Cardiac fibroblast (primary cell): ENCODE measurements around the gene RTEL1.

Source experiments
- DNase-seq, 2 donors: peaks; one replicate each; pipeline versions ENCODE4 v3.0.0 to v3.0.0-alpha.2; 2010; ENCODE audit warnings: low read depth in 2 of 2
- H3K4me3 ChIP-seq, 2 donors: replicated peaks in 1 of 2; 1 replicate in 1 of 2; 2 replicates in 1 of 2; pipeline ENCODE4 v1.5.1; 2011; ENCODE audit warnings: low read depth in 2 of 2, low read length in 2 of 2, mild to moderate bottlenecking in 2 of 2, moderate library complexity in 1 of 2
- TF ChIP-seq, protein P1 (sequence below): IDR thresholded peaks from one replicate; pipeline ENCODE4 v1.5.1; 2011; ENCODE audit warnings: low read depth, mild to moderate bottlenecking, low read length, inconsistent platforms

RTEL1 gene

DNA sequence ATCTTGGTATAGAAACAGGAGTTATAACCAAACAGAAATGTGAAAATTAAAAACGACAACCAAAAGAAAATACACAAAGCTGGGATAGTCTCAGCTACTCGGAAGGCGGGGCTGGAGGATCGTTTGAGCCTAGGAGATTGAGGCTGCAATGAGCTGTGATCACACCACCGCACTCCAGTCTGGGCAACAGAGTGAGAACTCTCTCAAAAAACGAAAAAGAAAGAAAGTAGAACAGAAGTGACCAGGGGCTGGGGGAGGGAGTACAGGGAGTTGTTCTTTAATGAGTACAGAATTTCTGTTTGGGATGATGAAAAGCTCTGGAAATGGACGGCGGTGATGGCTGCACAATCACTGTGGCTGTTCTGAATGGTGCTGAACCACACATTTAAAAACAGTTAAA is 37.1 kb upstream of the RTEL1 start:
- TF ChIP-seq, protein P1, sequence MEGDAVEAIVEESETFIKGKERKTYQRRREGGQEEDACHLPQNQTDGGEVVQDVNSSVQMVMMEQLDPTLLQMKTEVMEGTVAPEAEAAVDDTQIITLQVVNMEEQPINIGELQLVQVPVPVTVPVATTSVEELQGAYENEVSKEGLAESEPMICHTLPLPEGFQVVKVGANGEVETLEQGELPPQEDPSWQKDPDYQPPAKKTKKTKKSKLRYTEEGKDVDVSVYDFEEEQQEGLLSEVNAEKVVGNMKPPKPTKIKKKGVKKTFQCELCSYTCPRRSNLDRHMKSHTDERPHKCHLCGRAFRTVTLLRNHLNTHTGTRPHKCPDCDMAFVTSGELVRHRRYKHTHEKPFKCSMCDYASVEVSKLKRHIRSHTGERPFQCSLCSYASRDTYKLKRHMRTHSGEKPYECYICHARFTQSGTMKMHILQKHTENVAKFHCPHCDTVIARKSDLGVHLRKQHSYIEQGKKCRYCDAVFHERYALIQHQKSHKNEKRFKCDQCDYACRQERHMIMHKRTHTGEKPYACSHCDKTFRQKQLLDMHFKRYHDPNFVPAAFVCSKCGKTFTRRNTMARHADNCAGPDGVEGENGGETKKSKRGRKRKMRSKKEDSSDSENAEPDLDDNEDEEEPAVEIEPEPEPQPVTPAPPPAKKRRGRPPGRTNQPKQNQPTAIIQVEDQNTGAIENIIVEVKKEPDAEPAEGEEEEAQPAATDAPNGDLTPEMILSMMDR = no peak
- DNase-seq = no peak
- H3K4me3 ChIP-seq = no peak overlapping the region

DNA sequence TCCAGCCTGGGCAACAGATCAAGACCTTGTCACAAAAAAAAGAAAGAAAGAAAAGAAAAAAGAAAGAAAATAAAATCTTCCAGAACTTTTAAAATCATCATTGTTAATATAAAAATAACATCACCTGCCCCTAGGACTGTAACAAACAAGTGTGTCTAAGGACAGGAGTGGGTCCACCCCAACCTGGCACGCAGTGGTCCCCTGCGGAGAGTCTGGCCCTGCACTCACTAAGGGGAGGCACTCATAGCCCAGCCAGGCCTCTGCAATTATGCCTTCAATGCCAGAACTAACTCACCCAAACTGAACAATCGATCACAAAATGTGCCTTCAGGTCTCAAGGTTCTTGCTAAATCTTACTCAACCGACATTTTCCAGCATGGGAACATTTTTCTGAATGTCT is 36.0 kb upstream of the RTEL1 start:
- no peak for DNase-seq
- TF ChIP-seq, protein P1 = no peak
- no peak overlapping the region for H3K4me3 ChIP-seq

DNA sequence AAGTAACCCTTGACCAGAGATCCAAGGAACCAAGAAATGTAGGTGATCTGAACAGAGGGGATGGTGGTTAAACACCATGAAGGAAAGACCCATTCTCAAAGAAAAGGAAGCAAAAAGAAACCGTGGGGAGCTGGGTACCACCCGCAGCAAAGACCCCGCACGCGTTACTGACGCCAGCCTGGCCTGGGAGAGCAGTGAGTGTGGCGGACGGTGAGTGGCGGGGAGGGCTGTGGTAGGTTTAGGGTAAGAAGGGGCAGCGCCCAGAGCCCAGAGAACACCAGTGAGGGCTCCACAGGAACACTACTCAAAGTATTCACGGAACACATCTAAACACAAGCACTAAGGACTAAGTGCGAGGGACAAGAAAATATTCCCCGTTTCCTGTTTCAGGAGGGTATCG is 35.4 kb upstream of the RTEL1 start:
- no peak for DNase-seq
- TF ChIP-seq, protein P1 = no peak
- no peak overlapping the region for H3K4me3 ChIP-seq

DNA sequence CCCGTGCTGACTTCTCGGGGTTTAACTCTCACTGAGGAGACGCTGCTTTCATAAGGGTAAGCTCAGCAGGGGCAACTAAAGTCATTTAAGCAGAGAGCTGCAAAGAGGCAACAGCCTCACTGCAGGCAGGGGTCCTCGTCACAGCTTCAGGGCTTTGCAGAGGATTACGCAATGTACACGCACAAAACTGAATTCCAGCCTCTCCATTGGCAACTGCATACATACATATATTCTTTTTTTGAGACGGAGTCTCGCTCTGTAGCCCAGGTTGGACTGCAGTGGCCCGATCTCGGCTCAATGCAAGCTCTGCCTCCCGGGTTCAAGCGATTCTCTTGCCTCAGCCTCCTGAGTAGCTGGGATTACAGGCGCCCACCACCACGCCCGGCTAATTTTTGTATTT is 33.6 kb upstream of the RTEL1 start:
- DNase-seq = peak; percentile 31 to 70

DNA sequence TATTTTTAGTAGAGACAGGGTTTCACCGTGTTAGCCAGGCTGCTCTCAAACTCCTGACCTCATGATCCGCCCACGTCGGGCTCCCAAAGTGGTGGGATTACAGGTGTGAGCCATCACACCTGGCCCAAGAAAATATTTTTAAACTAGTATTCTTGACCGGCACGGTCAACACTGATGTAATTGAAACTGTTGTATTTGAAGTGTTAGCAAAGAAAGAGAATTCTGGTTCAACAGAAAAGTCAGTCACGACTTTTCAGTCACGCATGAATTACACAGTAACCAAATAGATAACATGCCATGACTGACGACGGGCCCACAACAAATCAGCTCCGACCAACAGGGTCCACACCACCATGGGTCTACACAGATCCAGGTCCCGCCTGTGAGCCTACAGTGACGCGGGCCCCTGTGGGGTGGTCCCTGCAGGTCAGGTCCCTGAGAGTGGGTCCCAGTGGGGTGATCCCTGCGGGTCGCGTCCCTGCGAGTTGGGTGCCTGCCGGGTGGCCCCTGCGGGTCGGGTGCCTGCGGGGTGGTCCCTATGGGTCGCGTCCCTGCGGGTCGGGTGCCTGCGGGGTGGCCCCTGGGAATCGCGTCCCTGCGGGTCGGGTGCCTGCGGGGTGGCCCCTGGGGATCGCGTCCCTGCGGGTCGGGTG is 32.2 kb upstream of the RTEL1 start:
- peak; percentile 25 to 34 for DNase-seq
- TF ChIP-seq, protein P1 = no peak
- H3K4me3 ChIP-seq = peak overlapping the region; percentile 76 to 81

More for the DNA sequence above, 33.6 kb upstream of the RTEL1 start:
- no peak overlapping the region for H3K4me3 ChIP-seq
- TF ChIP-seq, protein P1 = no peak

DNA sequence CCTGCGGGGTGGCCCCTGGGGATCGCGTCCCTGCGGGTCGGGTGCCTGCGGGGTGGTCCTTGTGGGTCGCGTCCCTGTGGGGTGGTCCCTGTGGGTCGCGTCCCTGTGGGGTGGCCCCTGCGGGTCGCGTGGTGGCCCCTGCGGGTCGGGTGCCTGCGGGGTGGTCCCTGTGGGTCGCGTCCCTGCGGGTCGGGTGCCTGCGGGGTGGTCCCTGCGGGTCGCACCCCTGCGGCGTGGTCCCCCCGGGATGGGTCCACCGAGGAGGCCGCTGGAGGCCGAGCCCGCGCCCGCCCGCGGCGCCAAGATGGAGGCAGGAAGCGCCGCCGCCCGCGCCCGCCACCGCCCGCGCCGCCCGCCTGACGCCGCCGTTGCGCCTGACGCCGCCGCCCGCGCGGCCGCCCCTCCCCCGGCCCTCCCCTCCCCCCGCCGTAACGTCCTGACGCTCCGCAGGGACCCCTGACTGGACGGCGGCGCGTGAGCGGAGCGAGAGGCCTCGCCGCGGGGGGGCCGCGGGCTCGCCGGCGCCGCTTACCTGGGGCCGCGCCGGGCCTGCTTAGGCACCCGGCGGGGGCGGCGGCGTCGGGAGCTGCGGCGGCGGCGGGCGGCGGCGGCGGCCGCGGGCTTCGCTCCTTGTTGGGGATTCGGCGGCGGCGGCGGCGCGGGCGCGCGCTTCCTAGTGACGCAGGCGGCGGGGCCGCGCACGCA is 31.5 kb upstream of the RTEL1 start, which contains the start of gene GMEB2:
TSS of gene GMEB2 (minus strand) at position 678 of the 705 bp plus-strand sequence. CDS start 7,704 bp downstream, outside the sequence.
- TF ChIP-seq, protein P1 = no peak
- DNase-seq = peak in 1 of 2 donors; percentile 83
- H3K4me3 ChIP-seq = peak within 1 kb of the TSS; percentile 96 to 98
